AG04449 (cell line): Measurements from ENCODE around the gene RAD54L2.
"Not testable (repeated sequence)": the region's sequence is repeated elsewhere in the genome, so short reads cannot be mapped to it uniquely, and the experiment has no call there.

Experiments
- CTCF ChIA-PET: fragments of 350-600 bp; formaldehyde crosslinking; extraction: SDS; loops from one replicate; lab custom pipeline; 2021; ENCODE audit warnings: antibody characterized with exemption; lab: Yijun Ruan, JAX
- POLR2A ChIA-PET: fragments of 400-600, 350-600 bp; formaldehyde crosslinking; extraction: SDS; loops from one replicate; lab custom pipeline; 2020; ENCODE audit warnings: antibody characterized with exemption, inconsistent platforms; lab: Yijun Ruan, JAX
- DNase-seq: peaks from one replicate; pipeline ENCODE4 v3.0.0-alpha.2; 2010; ENCODE audit warnings: low read depth, low spot score
- H3K4me3 ChIP-seq: 2 replicates; pipeline ENCODE4 v1.5.1; 2011; ENCODE audit warnings: low read depth, mild to moderate bottlenecking, control low read depth, low read length
- TF ChIP-seq, protein P1 (sequence below): IDR thresholded peaks from one replicate; pipeline ENCODE4 v1.5.1; 2011; ENCODE audit warnings: mild to moderate bottlenecking, moderate library complexity, low read length, control low read depth, inconsistent platforms; ENCODE audit not compliant: insufficient read depth; ENCODE audit errors: missing control alignments

The RAD54L2 gene

DNA sequence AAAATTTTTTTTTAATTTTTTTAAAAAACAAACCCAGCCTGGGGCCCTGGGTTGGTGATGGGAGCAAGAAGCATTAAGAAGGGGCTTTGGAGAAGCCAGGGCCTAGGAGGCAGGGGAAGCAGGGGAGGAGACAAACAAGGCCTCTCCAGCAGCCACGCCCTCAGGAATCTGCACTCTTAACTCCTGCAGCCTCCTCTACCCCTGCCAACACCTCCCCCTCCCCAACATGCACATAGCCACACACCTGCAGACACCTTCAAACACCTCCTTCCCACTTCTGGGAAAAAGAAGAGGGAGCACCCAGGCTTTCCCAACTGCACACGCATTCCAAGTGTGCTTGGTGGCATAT is 36.0 kb upstream of the RAD54L2 start:
- ChIA-PET CTCF (interaction anchor here (0.9 to 8.4 kb wide), 33 partner anchors 7 to 887 kb away, joined by 3 to 349 read pairs (median 10); partner anchors contain the start of genes RAD54L2 and TEX264), POLR2A (interaction anchor here (1.5 to 1.6 kb wide), 2 partner anchors 167 to 180 kb away, joined by 4 to 5 read pairs; no protein-coding TSS in a partner anchor)
- TF ChIP-seq, protein P1, sequence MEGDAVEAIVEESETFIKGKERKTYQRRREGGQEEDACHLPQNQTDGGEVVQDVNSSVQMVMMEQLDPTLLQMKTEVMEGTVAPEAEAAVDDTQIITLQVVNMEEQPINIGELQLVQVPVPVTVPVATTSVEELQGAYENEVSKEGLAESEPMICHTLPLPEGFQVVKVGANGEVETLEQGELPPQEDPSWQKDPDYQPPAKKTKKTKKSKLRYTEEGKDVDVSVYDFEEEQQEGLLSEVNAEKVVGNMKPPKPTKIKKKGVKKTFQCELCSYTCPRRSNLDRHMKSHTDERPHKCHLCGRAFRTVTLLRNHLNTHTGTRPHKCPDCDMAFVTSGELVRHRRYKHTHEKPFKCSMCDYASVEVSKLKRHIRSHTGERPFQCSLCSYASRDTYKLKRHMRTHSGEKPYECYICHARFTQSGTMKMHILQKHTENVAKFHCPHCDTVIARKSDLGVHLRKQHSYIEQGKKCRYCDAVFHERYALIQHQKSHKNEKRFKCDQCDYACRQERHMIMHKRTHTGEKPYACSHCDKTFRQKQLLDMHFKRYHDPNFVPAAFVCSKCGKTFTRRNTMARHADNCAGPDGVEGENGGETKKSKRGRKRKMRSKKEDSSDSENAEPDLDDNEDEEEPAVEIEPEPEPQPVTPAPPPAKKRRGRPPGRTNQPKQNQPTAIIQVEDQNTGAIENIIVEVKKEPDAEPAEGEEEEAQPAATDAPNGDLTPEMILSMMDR, result no peak
- no peak for DNase-seq
- no peak overlapping the region for H3K4me3 ChIP-seq

GRCh38 chr3:51503007-51503406 is 35.5 kb upstream of the RAD54L2 start:
- ChIA-PET CTCF (interaction anchor here (1.0 to 8.4 kb wide), 18 partner anchors 12 to 887 kb away, joined by 3 to 349 read pairs (median 15); partner anchors contain the start of genes RAD54L2 and TEX264), POLR2A (interaction anchor here (1.6 kb wide), 1 partner anchor 167 kb away, joined by 5 read pairs; no protein-coding TSS in a partner anchor)
- TF ChIP-seq, protein P1, result no peak

DNA sequence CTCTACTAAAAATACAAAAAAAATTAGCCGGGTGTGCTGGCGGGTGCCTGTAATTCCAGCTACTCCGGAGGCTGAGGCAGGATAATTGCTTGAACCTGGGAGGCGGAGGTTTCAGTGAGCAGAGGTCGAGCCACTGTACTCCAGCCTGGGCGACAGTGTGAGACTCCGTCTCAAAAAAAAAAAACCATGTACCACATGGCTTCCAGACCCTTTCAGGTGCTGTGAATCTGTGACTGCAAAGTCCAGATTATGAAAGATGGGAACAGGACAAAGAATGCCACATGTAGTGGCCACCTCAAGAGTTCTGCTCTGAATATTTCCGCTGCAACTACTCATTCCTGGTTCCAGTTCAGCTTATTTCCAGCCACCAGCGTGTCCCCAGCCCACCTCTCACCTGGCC is 30.3 kb upstream of the RAD54L2 start:
- DNase-seq, result no peak
- ChIA-PET POLR2A (no interaction called here), CTCF (interaction anchor here (2.9 kb wide), 1 partner anchor 161 kb away, joined by 17 read pairs; no protein-coding TSS in a partner anchor)
- TF ChIP-seq, protein P1, result no peak
- no peak overlapping the region for H3K4me3 ChIP-seq

More at GRCh38 chr3:51503007-51503406, 35.5 kb upstream of the RAD54L2 start:
- DNase-seq, result no peak
- no peak overlapping the region for H3K4me3 ChIP-seq

GRCh38 chr3:51510996-51511395 is 27.5 kb upstream of the RAD54L2 start:
- ChIA-PET POLR2A (no interaction called here), CTCF (interaction anchor here (0.6 to 6.8 kb wide), 5 partner anchors 9 to 171 kb away, joined by 3 to 44 read pairs (median 17); partner anchors contain the start of gene DCAF1)
- DNase-seq, result no peak

DNA sequence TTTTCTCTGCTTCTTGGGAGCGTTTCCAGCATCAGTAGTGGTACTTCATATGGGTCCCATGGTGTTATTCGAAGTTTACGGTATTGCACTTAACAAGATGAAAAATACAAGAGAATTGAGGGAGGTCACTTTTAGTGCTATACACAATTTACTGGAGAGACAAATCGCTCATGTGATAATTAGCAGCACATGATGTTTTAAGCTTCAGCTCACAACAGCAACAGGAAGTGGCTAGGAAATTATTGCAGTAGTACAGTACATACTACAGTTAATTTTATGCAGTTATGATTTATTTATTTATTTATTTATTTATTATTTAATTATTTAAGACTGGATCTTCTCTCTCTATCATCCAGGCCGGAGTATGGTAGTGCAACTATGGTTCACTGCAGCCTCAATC is 24.3 kb upstream of the RAD54L2 start:
- TF ChIP-seq, protein P1, result no peak
- POLR2A ChIA-PET, result no interaction called here
- no peak overlapping the region for H3K4me3 ChIP-seq
- no peak for DNase-seq
- CTCF ChIA-PET, result interaction anchor here (0.8 to 6.8 kb wide), 3 partner anchors 12 to 168 kb away, joined by 3 to 44 read pairs (median 14); no protein-coding TSS in a partner anchor

More at GRCh38 chr3:51510996-51511395, 27.5 kb upstream of the RAD54L2 start:
- TF ChIP-seq, protein P1, result no peak
- no peak overlapping the region for H3K4me3 ChIP-seq

DNA sequence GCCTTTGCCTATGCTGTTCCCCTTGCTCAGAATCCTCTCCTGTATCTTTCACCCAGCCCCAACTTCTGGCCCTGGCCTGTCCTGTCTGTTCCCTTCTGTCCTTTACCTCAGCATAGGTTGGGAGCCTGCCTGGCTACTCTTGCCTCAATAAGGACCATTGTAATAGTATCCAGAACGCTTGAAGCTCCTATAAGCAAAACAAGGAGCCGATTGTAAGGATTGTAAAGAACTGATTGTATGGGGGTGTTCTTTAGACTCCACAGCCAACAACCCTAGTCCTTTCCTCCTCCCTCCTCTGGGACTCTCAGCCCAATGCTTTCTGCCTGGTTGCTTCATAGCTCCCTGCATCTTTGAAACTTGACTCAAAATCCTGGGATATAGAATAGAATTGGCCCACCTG is 18.7 kb upstream of the RAD54L2 start:
- TF ChIP-seq, protein P1, result no peak
- CTCF ChIA-PET, result interaction anchor here (1.2 to 4.0 kb wide), 2 partner anchors 18 to 282 kb away, joined by 3 to 14 read pairs; no protein-coding TSS in a partner anchor

GRCh38 chr3:51520906-51521730 is 17.4 kb upstream of the RAD54L2 start:
- ChIA-PET POLR2A (interaction anchor here (1.2 kb wide), 1 partner anchor 18 kb away, joined by 3 read pairs; no protein-coding TSS in a partner anchor), CTCF (interaction anchor here (0.8 to 4.0 kb wide), 4 partner anchors 18 to 281 kb away, joined by 3 to 14 read pairs (median 4); no protein-coding TSS in a partner anchor)
- DNase-seq, H3K4me3 ChIP-seq: not testable (repeated sequence)

More for the DNA sequence above, 18.7 kb upstream of the RAD54L2 start:
- POLR2A ChIA-PET, result no interaction called here
- no peak overlapping the region for H3K4me3 ChIP-seq
- DNase-seq, result no peak
